ENCODE measurements around the gene GALNT10. TPM values are rescaled to one million over a fixed set of nuclear protein-coding genes. Genes with fewer than 3 reads are reported as not detected.
A peak's percentile ranks its signal among the peaks of the same experiment; 100 is the strongest.

The GALNT10 gene
- total RNA-seq, 2 donors from 2014 or later, result 34.7 to 40.4 TPM

GRCh38 chr5:154257046-154257445, 66.5 kb downstream of the GALNT10 start:
- ATAC-seq (no peak), DNase-seq (no peak)
- Mint-ChIP-seq H3K36me3 (ENCODE audit: low read depth) (peaks cover 8% of the 10 kb centered on the region), H3K27ac (peak overlapping the region; percentile 32), H3K4me1 (peaks cover 10% of the 10 kb centered on the region), H3K27me3 (no peaks in the 10 kb centered on the region), H3K4me3 (no peak overlapping the region)
- H3K9me3 ChIP-seq (ENCODE audit: control insufficient read depth, low read length, poor library complexity, severe bottlenecking), result no peaks in the 10 kb centered on the region

- H3K9me3 ChIP-seq (ENCODE audit: control insufficient read depth, low read length, poor library complexity, severe bottlenecking), result no peaks in the 10 kb centered on the region
- DNase-seq (no peak), ATAC-seq (no peak)
- Mint-ChIP-seq H3K4me1 (peaks cover 10% of the 10 kb centered on the region), H3K4me3 (no peak overlapping the region), H3K27ac (no peak overlapping the region), H3K36me3 (ENCODE audit: low read depth) (peaks cover 7% of the 10 kb centered on the region), H3K27me3 (no peaks in the 10 kb centered on the region)
Observed at GRCh38 chr5:154258531-154259217, 68.1 kb downstream of the GALNT10 start.

- Mint-ChIP-seq H3K4me3 (no peak overlapping the region), H3K36me3 (ENCODE audit: low read depth) (peaks cover 2% of the 10 kb centered on the region), H3K4me1 (peaks cover 9% of the 10 kb centered on the region), H3K27me3 (no peaks in the 10 kb centered on the region), H3K27ac (peak overlapping the region; percentile 11)
- no peaks in the 10 kb centered on the region for H3K9me3 ChIP-seq (ENCODE audit: control insufficient read depth, low read length, poor library complexity, severe bottlenecking)
- ATAC-seq (no peak), DNase-seq (no peak)
Observed at GRCh38 chr5:154260224-154260927, 69.8 kb downstream of the GALNT10 start.

- peaks cover 2% of the 10 kb centered on the region for H3K36me3 Mint-ChIP-seq (ENCODE audit: low read depth)
- no peak for ATAC-seq
- H3K27me3 Mint-ChIP-seq, result no peaks in the 10 kb centered on the region
- DNase-seq, result no peak
- peaks cover 13% of the 10 kb centered on the region for H3K4me1 Mint-ChIP-seq
- no peaks in the 10 kb centered on the region for H3K9me3 ChIP-seq (ENCODE audit: control insufficient read depth, low read length, poor library complexity, severe bottlenecking)
- H3K4me3 Mint-ChIP-seq, result no peak overlapping the region
- no peak overlapping the region for H3K27ac Mint-ChIP-seq
Observed at GRCh38 chr5:154262342-154262741, 71.8 kb downstream of the GALNT10 start.

GRCh38 chr5:154264549-154265196, 74.1 kb downstream of the GALNT10 start:
- no peak overlapping the region for H3K4me3 Mint-ChIP-seq
- no peak overlapping the region for H3K27ac Mint-ChIP-seq
- H3K9me3 ChIP-seq (ENCODE audit: control insufficient read depth, low read length, poor library complexity, severe bottlenecking), result no peaks in the 10 kb centered on the region
- H3K36me3 Mint-ChIP-seq (ENCODE audit: low read depth), result peaks cover 2% of the 10 kb centered on the region
- DNase-seq (no peak), ATAC-seq (no peak)
- H3K27me3 Mint-ChIP-seq, result no peaks in the 10 kb centered on the region
- peaks cover 14% of the 10 kb centered on the region for H3K4me1 Mint-ChIP-seq

GRCh38 chr5:154265197-154265773, 74.8 kb downstream of the GALNT10 start:
- Mint-ChIP-seq H3K27ac (no peak overlapping the region), H3K4me1 (peaks cover 13% of the 10 kb centered on the region), H3K27me3 (no peaks in the 10 kb centered on the region), H3K4me3 (no peak overlapping the region), H3K36me3 (ENCODE audit: low read depth) (peaks cover 2% of the 10 kb centered on the region)
- H3K9me3 ChIP-seq (ENCODE audit: control insufficient read depth, low read length, poor library complexity, severe bottlenecking), result no peaks in the 10 kb centered on the region
- ATAC-seq (no peak), DNase-seq (no peak)

GRCh38 chr5:154267516-154267915, 77.0 kb downstream of the GALNT10 start:
- H3K4me1 Mint-ChIP-seq, result peaks cover 23% of the 10 kb centered on the region
- no peaks in the 10 kb centered on the region for H3K27me3 Mint-ChIP-seq
- H3K4me3 Mint-ChIP-seq, result no peak overlapping the region
- DNase-seq (no peak), ATAC-seq (no peak)
- no peak overlapping the region for H3K27ac Mint-ChIP-seq
- peaks cover 2% of the 10 kb centered on the region for H3K36me3 Mint-ChIP-seq (ENCODE audit: low read depth)
- no peaks in the 10 kb centered on the region for H3K9me3 ChIP-seq (ENCODE audit: control insufficient read depth, low read length, poor library complexity, severe bottlenecking)

- no peaks in the 10 kb centered on the region for H3K27me3 Mint-ChIP-seq
- ATAC-seq (no peak), DNase-seq (no peak)
- no peak overlapping the region for H3K27ac Mint-ChIP-seq
- peaks cover 28% of the 10 kb centered on the region for H3K4me1 Mint-ChIP-seq
- no peaks in the 10 kb centered on the region for H3K9me3 ChIP-seq (ENCODE audit: control insufficient read depth, low read length, poor library complexity, severe bottlenecking)
- H3K4me3 Mint-ChIP-seq, result no peak overlapping the region
- no peaks in the 10 kb centered on the region for H3K36me3 Mint-ChIP-seq (ENCODE audit: low read depth)
Observed at GRCh38 chr5:154268073-154268472, 77.5 kb downstream of the GALNT10 start.

GRCh38 chr5:154269414-154269813, 78.9 kb downstream of the GALNT10 start:
- ATAC-seq (no peak), DNase-seq (no peak)
- no peak overlapping the region for H3K4me3 Mint-ChIP-seq
- no peaks in the 10 kb centered on the region for H3K27me3 Mint-ChIP-seq
- no peaks in the 10 kb centered on the region for H3K36me3 Mint-ChIP-seq (ENCODE audit: low read depth)
- peaks cover 34% of the 10 kb centered on the region for H3K4me1 Mint-ChIP-seq
- no peak overlapping the region for H3K27ac Mint-ChIP-seq
- no peaks in the 10 kb centered on the region for H3K9me3 ChIP-seq (ENCODE audit: control insufficient read depth, low read length, poor library complexity, severe bottlenecking)

- H3K4me1 Mint-ChIP-seq, result peaks cover 29% of the 10 kb centered on the region
- no peak overlapping the region for H3K4me3 Mint-ChIP-seq
- H3K9me3 ChIP-seq (ENCODE audit: control insufficient read depth, low read length, poor library complexity, severe bottlenecking), result no peaks in the 10 kb centered on the region
- DNase-seq (no peak), ATAC-seq (no peak)
- H3K36me3 Mint-ChIP-seq (ENCODE audit: low read depth), result no peaks in the 10 kb centered on the region
- peak overlapping the region; percentile 92 for H3K27ac Mint-ChIP-seq
- no peaks in the 10 kb centered on the region for H3K27me3 Mint-ChIP-seq
Observed at GRCh38 chr5:154271466-154271865, 80.9 kb downstream of the GALNT10 start.

- H3K4me1 Mint-ChIP-seq, result peaks cover 31% of the 10 kb centered on the region
- H3K4me3 Mint-ChIP-seq, result no peak overlapping the region
- DNase-seq (no peak), ATAC-seq (no peak)
- H3K27ac Mint-ChIP-seq, result peak overlapping the region; percentile 92
- no peaks in the 10 kb centered on the region for H3K9me3 ChIP-seq (ENCODE audit: control insufficient read depth, low read length, poor library complexity, severe bottlenecking)
- no peaks in the 10 kb centered on the region for H3K36me3 Mint-ChIP-seq (ENCODE audit: low read depth)
- H3K27me3 Mint-ChIP-seq, result no peaks in the 10 kb centered on the region
Observed at GRCh38 chr5:154271936-154272514, 81.5 kb downstream of the GALNT10 start.

- peak overlapping the region; percentile 92 for H3K27ac Mint-ChIP-seq
- H3K36me3 Mint-ChIP-seq (ENCODE audit: low read depth), result no peaks in the 10 kb centered on the region
- DNase-seq, result no peak
- no peaks in the 10 kb centered on the region for H3K9me3 ChIP-seq (ENCODE audit: control insufficient read depth, low read length, poor library complexity, severe bottlenecking)
- peak; percentile 85 for ATAC-seq
- peak overlapping the region; percentile 80 for H3K4me3 Mint-ChIP-seq
- peaks cover 36% of the 10 kb centered on the region for H3K4me1 Mint-ChIP-seq
- no peaks in the 10 kb centered on the region for H3K27me3 Mint-ChIP-seq
Observed at GRCh38 chr5:154273028-154273617, 82.6 kb downstream of the GALNT10 start.

Measured in T-helper 17 cell (primary cell).